ENCODE data around the gene TPI1. TPM values are rescaled to one million over a fixed set of nuclear protein-coding genes. Genes with fewer than 3 reads are reported as not detected.

Gene TPI1
- total RNA-seq, 1 experiment from 2014 or later = 1,045 TPM

DNA sequence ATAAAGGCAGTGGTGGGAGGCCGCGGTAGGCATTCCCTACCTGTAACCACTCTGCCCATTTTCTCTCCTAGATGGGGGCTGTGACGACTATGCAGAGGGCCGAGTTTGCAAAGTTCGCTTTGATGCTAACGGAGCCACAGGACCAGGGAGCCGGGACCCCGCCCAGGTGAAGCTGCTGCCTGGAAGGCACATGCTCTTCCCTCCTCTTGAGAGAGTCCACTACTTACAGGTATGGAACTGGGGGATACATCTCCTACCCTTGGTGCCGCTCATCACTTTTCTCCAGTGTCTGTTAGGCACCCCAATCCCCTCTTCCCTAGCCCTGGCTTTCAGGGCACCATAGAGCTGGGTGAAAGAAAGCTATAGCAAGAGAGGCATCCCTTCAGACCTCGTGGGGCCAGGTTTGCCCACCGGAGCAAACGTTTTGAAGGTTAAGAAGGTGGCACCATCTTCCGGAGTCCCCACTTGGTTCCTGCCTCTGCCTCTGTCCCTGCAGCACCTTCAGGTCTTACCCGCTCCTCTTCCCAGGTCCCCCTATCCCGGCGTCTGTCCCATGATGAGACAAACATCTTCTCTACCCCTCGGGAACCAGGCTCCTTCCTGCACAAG, 41.1 kb upstream of the TPI1 start:
- peaks cover 42% of the 10 kb centered on the region for H3K27me3 Mint-ChIP-seq (ENCODE audit: low read depth)
- no peak for DNase-seq (ENCODE audit: low spot score)
- no peak for ATAC-seq
- peaks cover 11% of the 10 kb centered on the region for H3K36me3 Mint-ChIP-seq
- no peaks in the 10 kb centered on the region for H3K9me3 Mint-ChIP-seq
- ChIA-PET POLR2A (interaction anchor here (1.5 kb wide), 1 partner anchor 48 kb away, joined by 3 read pairs; no protein-coding TSS in a partner anchor), CTCF (interaction anchor here (0.9 to 8.9 kb wide), 5 partner anchors 43 to 74 kb away, joined by 3 to 112 read pairs (median 5); partner anchors contain the start of genes LAG3, MLF2 and PTMS)
- no peak overlapping the region for H3K27ac Mint-ChIP-seq
- no peak overlapping the region for H3K4me3 Mint-ChIP-seq
- peaks cover 57% of the 10 kb centered on the region for H3K4me1 Mint-ChIP-seq
- TF ChIP-seq, protein P1, sequence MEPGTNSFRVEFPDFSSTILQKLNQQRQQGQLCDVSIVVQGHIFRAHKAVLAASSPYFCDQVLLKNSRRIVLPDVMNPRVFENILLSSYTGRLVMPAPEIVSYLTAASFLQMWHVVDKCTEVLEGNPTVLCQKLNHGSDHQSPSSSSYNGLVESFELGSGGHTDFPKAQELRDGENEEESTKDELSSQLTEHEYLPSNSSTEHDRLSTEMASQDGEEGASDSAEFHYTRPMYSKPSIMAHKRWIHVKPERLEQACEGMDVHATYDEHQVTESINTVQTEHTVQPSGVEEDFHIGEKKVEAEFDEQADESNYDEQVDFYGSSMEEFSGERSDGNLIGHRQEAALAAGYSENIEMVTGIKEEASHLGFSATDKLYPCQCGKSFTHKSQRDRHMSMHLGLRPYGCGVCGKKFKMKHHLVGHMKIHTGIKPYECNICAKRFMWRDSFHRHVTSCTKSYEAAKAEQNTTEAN (CRISPR knock-in tag; IDR thresholded peaks at IDR 0.05) = no peak
- TF ChIP-seq, protein P2, sequence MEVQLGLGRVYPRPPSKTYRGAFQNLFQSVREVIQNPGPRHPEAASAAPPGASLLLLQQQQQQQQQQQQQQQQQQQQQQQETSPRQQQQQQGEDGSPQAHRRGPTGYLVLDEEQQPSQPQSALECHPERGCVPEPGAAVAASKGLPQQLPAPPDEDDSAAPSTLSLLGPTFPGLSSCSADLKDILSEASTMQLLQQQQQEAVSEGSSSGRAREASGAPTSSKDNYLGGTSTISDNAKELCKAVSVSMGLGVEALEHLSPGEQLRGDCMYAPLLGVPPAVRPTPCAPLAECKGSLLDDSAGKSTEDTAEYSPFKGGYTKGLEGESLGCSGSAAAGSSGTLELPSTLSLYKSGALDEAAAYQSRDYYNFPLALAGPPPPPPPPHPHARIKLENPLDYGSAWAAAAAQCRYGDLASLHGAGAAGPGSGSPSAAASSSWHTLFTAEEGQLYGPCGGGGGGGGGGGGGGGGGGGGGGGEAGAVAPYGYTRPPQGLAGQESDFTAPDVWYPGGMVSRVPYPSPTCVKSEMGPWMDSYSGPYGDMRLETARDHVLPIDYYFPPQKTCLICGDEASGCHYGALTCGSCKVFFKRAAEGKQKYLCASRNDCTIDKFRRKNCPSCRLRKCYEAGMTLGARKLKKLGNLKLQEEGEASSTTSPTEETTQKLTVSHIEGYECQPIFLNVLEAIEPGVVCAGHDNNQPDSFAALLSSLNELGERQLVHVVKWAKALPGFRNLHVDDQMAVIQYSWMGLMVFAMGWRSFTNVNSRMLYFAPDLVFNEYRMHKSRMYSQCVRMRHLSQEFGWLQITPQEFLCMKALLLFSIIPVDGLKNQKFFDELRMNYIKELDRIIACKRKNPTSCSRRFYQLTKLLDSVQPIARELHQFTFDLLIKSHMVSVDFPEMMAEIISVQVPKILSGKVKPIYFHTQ (CRISPR knock-in tag; IDR thresholded peaks at IDR 0.05) = no peak
- no peak for TF ChIP-seq MXD4 (CRISPR knock-in tag; IDR thresholded peaks at IDR 0.05; ENCODE audit: borderline replicate concordance)
- TF ChIP-seq, protein P3, sequence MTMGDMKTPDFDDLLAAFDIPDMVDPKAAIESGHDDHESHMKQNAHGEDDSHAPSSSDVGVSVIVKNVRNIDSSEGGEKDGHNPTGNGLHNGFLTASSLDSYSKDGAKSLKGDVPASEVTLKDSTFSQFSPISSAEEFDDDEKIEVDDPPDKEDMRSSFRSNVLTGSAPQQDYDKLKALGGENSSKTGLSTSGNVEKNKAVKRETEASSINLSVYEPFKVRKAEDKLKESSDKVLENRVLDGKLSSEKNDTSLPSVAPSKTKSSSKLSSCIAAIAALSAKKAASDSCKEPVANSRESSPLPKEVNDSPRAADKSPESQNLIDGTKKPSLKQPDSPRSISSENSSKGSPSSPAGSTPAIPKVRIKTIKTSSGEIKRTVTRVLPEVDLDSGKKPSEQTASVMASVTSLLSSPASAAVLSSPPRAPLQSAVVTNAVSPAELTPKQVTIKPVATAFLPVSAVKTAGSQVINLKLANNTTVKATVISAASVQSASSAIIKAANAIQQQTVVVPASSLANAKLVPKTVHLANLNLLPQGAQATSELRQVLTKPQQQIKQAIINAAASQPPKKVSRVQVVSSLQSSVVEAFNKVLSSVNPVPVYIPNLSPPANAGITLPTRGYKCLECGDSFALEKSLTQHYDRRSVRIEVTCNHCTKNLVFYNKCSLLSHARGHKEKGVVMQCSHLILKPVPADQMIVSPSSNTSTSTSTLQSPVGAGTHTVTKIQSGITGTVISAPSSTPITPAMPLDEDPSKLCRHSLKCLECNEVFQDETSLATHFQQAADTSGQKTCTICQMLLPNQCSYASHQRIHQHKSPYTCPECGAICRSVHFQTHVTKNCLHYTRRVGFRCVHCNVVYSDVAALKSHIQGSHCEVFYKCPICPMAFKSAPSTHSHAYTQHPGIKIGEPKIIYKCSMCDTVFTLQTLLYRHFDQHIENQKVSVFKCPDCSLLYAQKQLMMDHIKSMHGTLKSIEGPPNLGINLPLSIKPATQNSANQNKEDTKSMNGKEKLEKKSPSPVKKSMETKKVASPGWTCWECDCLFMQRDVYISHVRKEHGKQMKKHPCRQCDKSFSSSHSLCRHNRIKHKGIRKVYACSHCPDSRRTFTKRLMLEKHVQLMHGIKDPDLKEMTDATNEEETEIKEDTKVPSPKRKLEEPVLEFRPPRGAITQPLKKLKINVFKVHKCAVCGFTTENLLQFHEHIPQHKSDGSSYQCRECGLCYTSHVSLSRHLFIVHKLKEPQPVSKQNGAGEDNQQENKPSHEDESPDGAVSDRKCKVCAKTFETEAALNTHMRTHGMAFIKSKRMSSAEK (CRISPR knock-in tag; IDR thresholded peaks at IDR 0.05; ENCODE audit: borderline replicate concordance) = no peak
- TF ChIP-seq ELF4 (CRISPR knock-in tag; IDR thresholded peaks at IDR 0.05; ENCODE audit: low read depth) = no peak
- no peak for TF ChIP-seq FOXK1 (CRISPR knock-in tag; IDR thresholded peaks at IDR 0.05)
- TF ChIP-seq, protein P4, sequence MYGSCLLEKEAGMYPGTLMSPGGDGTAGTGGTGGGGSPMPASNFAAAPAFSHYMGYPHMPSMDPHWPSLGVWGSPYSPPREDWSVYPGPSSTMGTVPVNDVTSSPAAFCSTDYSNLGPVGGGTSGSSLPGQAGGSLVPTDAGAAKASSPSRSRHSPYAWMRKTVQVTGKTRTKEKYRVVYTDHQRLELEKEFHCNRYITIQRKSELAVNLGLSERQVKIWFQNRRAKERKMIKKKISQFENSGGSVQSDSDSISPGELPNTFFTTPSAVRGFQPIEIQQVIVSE (CRISPR knock-in tag; IDR thresholded peaks at IDR 0.05; ENCODE audit: borderline replicate concordance) = no peak
- TF ChIP-seq, protein P5, sequence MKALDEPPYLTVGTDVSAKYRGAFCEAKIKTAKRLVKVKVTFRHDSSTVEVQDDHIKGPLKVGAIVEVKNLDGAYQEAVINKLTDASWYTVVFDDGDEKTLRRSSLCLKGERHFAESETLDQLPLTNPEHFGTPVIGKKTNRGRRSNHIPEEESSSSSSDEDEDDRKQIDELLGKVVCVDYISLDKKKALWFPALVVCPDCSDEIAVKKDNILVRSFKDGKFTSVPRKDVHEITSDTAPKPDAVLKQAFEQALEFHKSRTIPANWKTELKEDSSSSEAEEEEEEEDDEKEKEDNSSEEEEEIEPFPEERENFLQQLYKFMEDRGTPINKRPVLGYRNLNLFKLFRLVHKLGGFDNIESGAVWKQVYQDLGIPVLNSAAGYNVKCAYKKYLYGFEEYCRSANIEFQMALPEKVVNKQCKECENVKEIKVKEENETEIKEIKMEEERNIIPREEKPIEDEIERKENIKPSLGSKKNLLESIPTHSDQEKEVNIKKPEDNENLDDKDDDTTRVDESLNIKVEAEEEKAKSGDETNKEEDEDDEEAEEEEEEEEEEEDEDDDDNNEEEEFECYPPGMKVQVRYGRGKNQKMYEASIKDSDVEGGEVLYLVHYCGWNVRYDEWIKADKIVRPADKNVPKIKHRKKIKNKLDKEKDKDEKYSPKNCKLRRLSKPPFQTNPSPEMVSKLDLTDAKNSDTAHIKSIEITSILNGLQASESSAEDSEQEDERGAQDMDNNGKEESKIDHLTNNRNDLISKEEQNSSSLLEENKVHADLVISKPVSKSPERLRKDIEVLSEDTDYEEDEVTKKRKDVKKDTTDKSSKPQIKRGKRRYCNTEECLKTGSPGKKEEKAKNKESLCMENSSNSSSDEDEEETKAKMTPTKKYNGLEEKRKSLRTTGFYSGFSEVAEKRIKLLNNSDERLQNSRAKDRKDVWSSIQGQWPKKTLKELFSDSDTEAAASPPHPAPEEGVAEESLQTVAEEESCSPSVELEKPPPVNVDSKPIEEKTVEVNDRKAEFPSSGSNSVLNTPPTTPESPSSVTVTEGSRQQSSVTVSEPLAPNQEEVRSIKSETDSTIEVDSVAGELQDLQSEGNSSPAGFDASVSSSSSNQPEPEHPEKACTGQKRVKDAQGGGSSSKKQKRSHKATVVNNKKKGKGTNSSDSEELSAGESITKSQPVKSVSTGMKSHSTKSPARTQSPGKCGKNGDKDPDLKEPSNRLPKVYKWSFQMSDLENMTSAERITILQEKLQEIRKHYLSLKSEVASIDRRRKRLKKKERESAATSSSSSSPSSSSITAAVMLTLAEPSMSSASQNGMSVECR (CRISPR knock-in tag; IDR thresholded peaks at IDR 0.05; ENCODE audit: borderline replicate concordance) = no peak
- TF ChIP-seq, protein P6, sequence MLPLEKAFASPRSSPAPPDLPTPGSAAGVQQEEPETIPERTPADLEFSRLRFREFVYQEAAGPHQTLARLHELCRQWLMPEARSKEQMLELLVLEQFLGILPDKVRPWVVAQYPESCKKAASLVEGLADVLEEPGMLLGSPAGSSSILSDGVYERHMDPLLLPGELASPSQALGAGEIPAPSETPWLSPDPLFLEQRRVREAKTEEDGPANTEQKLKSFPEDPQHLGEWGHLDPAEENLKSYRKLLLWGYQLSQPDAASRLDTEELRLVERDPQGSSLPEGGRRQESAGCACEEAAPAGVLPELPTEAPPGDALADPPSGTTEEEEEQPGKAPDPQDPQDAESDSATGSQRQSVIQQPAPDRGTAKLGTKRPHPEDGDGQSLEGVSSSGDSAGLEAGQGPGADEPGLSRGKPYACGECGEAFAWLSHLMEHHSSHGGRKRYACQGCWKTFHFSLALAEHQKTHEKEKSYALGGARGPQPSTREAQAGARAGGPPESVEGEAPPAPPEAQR (CRISPR knock-in tag; IDR thresholded peaks at IDR 0.05) = no peak
- TF ChIP-seq, protein P7, sequence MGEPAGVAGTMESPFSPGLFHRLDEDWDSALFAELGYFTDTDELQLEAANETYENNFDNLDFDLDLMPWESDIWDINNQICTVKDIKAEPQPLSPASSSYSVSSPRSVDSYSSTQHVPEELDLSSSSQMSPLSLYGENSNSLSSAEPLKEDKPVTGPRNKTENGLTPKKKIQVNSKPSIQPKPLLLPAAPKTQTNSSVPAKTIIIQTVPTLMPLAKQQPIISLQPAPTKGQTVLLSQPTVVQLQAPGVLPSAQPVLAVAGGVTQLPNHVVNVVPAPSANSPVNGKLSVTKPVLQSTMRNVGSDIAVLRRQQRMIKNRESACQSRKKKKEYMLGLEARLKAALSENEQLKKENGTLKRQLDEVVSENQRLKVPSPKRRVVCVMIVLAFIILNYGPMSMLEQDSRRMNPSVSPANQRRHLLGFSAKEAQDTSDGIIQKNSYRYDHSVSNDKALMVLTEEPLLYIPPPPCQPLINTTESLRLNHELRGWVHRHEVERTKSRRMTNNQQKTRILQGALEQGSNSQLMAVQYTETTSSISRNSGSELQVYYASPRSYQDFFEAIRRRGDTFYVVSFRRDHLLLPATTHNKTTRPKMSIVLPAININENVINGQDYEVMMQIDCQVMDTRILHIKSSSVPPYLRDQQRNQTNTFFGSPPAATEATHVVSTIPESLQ (CRISPR knock-in tag; IDR thresholded peaks at IDR 0.05) = no peak
- TF ChIP-seq, protein P8, sequence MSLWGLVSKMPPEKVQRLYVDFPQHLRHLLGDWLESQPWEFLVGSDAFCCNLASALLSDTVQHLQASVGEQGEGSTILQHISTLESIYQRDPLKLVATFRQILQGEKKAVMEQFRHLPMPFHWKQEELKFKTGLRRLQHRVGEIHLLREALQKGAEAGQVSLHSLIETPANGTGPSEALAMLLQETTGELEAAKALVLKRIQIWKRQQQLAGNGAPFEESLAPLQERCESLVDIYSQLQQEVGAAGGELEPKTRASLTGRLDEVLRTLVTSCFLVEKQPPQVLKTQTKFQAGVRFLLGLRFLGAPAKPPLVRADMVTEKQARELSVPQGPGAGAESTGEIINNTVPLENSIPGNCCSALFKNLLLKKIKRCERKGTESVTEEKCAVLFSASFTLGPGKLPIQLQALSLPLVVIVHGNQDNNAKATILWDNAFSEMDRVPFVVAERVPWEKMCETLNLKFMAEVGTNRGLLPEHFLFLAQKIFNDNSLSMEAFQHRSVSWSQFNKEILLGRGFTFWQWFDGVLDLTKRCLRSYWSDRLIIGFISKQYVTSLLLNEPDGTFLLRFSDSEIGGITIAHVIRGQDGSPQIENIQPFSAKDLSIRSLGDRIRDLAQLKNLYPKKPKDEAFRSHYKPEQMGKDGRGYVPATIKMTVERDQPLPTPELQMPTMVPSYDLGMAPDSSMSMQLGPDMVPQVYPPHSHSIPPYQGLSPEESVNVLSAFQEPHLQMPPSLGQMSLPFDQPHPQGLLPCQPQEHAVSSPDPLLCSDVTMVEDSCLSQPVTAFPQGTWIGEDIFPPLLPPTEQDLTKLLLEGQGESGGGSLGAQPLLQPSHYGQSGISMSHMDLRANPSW (CRISPR knock-in tag; conservative IDR thresholded peaks at IDR 0.05; ENCODE audit: low read depth) = no peak
- TF ChIP-seq, protein P9, sequence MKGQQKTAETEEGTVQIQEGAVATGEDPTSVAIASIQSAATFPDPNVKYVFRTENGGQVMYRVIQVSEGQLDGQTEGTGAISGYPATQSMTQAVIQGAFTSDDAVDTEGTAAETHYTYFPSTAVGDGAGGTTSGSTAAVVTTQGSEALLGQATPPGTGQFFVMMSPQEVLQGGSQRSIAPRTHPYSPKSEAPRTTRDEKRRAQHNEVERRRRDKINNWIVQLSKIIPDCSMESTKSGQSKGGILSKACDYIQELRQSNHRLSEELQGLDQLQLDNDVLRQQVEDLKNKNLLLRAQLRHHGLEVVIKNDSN (CRISPR knock-in tag; IDR thresholded peaks at IDR 0.05) = no peak
- TF ChIP-seq, protein P10, sequence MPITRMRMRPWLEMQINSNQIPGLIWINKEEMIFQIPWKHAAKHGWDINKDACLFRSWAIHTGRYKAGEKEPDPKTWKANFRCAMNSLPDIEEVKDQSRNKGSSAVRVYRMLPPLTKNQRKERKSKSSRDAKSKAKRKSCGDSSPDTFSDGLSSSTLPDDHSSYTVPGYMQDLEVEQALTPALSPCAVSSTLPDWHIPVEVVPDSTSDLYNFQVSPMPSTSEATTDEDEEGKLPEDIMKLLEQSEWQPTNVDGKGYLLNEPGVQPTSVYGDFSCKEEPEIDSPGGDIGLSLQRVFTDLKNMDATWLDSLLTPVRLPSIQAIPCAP (CRISPR knock-in tag; IDR thresholded peaks at IDR 0.05) = no peak

Measured in WTC11 (cell line).